Lower lobe of right lung (tissue), 2 donors: ENCODE results near the gene NRSN1. TPM values are rescaled to one million over a fixed set of nuclear protein-coding genes. Genes with fewer than 3 reads are reported as not detected.

Experiments
- ATAC-seq, 2 donors: fragments of 200-7000 bp; cut with Tn5 transposase; one replicate each; pipeline ENCODE4 v1.9.1; 2020 to 2022; ENCODE audit warnings: mild to moderate bottlenecking in 2 of 2, moderate library complexity in 2 of 2
- DNase-seq: peaks from one replicate; pipeline ENCODE4 v3.0.0-alpha.2; 2020
- H3K27ac ChIP-seq: fragments of 200-600 bp; one replicate; pipeline ENCODE4 v1.8.0; 2022
- H3K27me3 ChIP-seq: fragments of 200-600 bp; one replicate; pipeline ENCODE4 v1.8.0; 2022; ENCODE audit warnings: low read depth
- H3K36me3 ChIP-seq: fragments of 200-600 bp; one replicate; pipeline ENCODE4 v1.8.0; 2022; ENCODE audit warnings: mild to moderate bottlenecking
- H3K4me1 ChIP-seq: fragments of 200-600 bp; one replicate; pipeline ENCODE4 v1.8.0; 2022
- H3K4me3 ChIP-seq: fragments of 200-600 bp; one replicate; pipeline ENCODE4 v1.8.0; 2022; ENCODE audit warnings: mild to moderate bottlenecking
- H3K9me3 ChIP-seq: fragments of 200-600 bp; one replicate; pipeline ENCODE4 v1.8.0; 2022
- CTCF ChIP-seq: fragments of 200-600 bp; IDR thresholded peaks from one replicate; pipeline ENCODE4 v1.8.0; 2022; ENCODE audit warnings: antibody characterized with exemption, mild to moderate bottlenecking
- intact Hi-C: fragments of 100-400 bp; cut with DNase I; formaldehyde crosslinking; loops from one replicate; pipeline ENCODE4 v1.11.0; 2022
- total RNA-seq: library from RNA; stranded (reverse); fragmentation: NEBNext Ultra II Directional; extraction: Animal tissue kit (Norgen Biotek cat#: 25700); gene quantifications from one replicate; pipeline ENCODE4 v1.2.1, GENCODE V29; 2021
- donor health status: DM: no; HTN: yes; CAD: no; lungs with severe emphysema.

NRSN1 gene
- total RNA-seq, 1 donor from 2014 or later: not detected

GRCh38 chr6:24106291-24106690 lies 19.7 kb upstream of the NRSN1 start:
- H3K36me3 ChIP-seq: no peaks in the 10 kb centered on the region
- H3K9me3 ChIP-seq: no peaks in the 10 kb centered on the region
- no peaks in the 10 kb centered on the region for H3K27me3 ChIP-seq
- TF ChIP-seq CTCF: no peak
- no peak overlapping the region for H3K27ac ChIP-seq
- H3K4me1 ChIP-seq: no peaks in the 10 kb centered on the region
- intact Hi-C loops: no loop called here
- no peak overlapping the region for H3K4me3 ChIP-seq
- ATAC-seq: no peak
- DNase-seq: no peak

GRCh38 chr6:24107294-24107693 lies 18.7 kb upstream of the NRSN1 start:
- intact Hi-C loops: no loop called here
- Histone ChIP-seq H3K9me3 (no peaks in the 10 kb centered on the region), H3K36me3 (no peaks in the 10 kb centered on the region), H3K27me3 (no peaks in the 10 kb centered on the region), H3K27ac (no peak overlapping the region), H3K4me1 (no peaks in the 10 kb centered on the region), H3K4me3 (no peak overlapping the region)
- DNase-seq (no peak), ATAC-seq (no peak)
- no peak for TF ChIP-seq CTCF

GRCh38 chr6:24108056-24108455 lies 18.0 kb upstream of the NRSN1 start:
- Histone ChIP-seq H3K27ac (no peak overlapping the region), H3K9me3 (no peaks in the 10 kb centered on the region), H3K27me3 (no peaks in the 10 kb centered on the region), H3K36me3 (no peaks in the 10 kb centered on the region), H3K4me1 (no peaks in the 10 kb centered on the region), H3K4me3 (no peak overlapping the region)
- no peak for TF ChIP-seq CTCF
- ATAC-seq (no peak), DNase-seq (no peak)
- intact Hi-C loops: no loop called here

GRCh38 chr6:24110417-24110816 lies 15.6 kb upstream of the NRSN1 start:
- DNase-seq: no peak
- no peak for ATAC-seq
- H3K4me3 ChIP-seq: no peak overlapping the region
- H3K27me3 ChIP-seq: no peaks in the 10 kb centered on the region
- H3K27ac ChIP-seq: no peak overlapping the region
- TF ChIP-seq CTCF: no peak
- no peaks in the 10 kb centered on the region for H3K4me1 ChIP-seq
- intact Hi-C loops: no loop called here
- H3K9me3 ChIP-seq: no peaks in the 10 kb centered on the region
- no peaks in the 10 kb centered on the region for H3K36me3 ChIP-seq

- DNase-seq (no peak), ATAC-seq (no peak)
- no peaks in the 10 kb centered on the region for H3K36me3 ChIP-seq
- H3K27me3 ChIP-seq: no peaks in the 10 kb centered on the region
- H3K27ac ChIP-seq: no peak overlapping the region
- H3K4me1 ChIP-seq: no peaks in the 10 kb centered on the region
- TF ChIP-seq CTCF: no peak
- no peaks in the 10 kb centered on the region for H3K9me3 ChIP-seq
- no peak overlapping the region for H3K4me3 ChIP-seq
- intact Hi-C loops: no loop called here
These were observed 12.1 kb upstream of the NRSN1 start for GRCh38 chr6:24113891-24114290.

- intact Hi-C loops: no loop called here
- TF ChIP-seq CTCF: no peak
- Histone ChIP-seq H3K9me3 (no peaks in the 10 kb centered on the region), H3K27me3 (no peaks in the 10 kb centered on the region), H3K36me3 (no peaks in the 10 kb centered on the region), H3K4me1 (no peaks in the 10 kb centered on the region), H3K4me3 (no peak overlapping the region), H3K27ac (no peak overlapping the region)
- DNase-seq (no peak), ATAC-seq (no peak)
These were observed 9.0 kb upstream of the NRSN1 start for GRCh38 chr6:24117021-24117420.
